Progenitor cell of endocrine pancreas (in vitro differentiated cells): ENCODE results near the gene VTA1. TPM values are rescaled to one million over a fixed set of nuclear protein-coding genes. Genes with fewer than 3 reads are reported as not detected.

Experiments used
- DNase-seq: peaks from one replicate; pipeline ENCODE4 v3.0.0; 2021; ENCODE audit warnings: low spot score; ENCODE audit not compliant: unreplicated experiment
- H3K27ac Mint-ChIP-seq: 2 replicates; pipeline ENCODE4 v1.8.0; 2021; ENCODE audit warnings: mild to moderate bottlenecking, moderate library complexity, mixed read lengths
- H3K27me3 Mint-ChIP-seq: 2 replicates; pipeline ENCODE4 v1.8.0; 2021; ENCODE audit warnings: mixed read lengths
- H3K36me3 Mint-ChIP-seq: 2 replicates; pipeline ENCODE4 v1.8.0; 2022; ENCODE audit warnings: mixed read lengths; ENCODE audit not compliant: insufficient read depth
- H3K4me1 Mint-ChIP-seq: 2 replicates; pipeline ENCODE4 v1.8.0; 2021; ENCODE audit warnings: low read depth, mixed read lengths
- H3K4me3 Mint-ChIP-seq: 2 replicates; pipeline ENCODE4 v1.8.0; 2021; ENCODE audit warnings: low read depth, mild to moderate bottlenecking, moderate library complexity, mixed read lengths
- H3K9me3 Mint-ChIP-seq: 2 replicates; pipeline ENCODE4 v1.8.0; 2021; ENCODE audit warnings: low read depth, mixed read lengths
- total RNA-seq: library from RNA; stranded (reverse); gene quantifications from 2 replicates; pipeline ENCODE4 v1.2.1, GENCODE V29; 2021
- TF ChIP-seq, protein P1 (sequence below): fragments of 200-600 bp; sonication (generic); IDR thresholded peaks from one replicate; pipeline ENCODE4 v1.5.0; 2021; ENCODE audit warnings: antibody characterized with exemption, mild to moderate bottlenecking; ENCODE audit not compliant: unreplicated experiment

The VTA1 gene
- total RNA-seq, 1 donor from 2014 or later = 49.6 TPM

DNA sequence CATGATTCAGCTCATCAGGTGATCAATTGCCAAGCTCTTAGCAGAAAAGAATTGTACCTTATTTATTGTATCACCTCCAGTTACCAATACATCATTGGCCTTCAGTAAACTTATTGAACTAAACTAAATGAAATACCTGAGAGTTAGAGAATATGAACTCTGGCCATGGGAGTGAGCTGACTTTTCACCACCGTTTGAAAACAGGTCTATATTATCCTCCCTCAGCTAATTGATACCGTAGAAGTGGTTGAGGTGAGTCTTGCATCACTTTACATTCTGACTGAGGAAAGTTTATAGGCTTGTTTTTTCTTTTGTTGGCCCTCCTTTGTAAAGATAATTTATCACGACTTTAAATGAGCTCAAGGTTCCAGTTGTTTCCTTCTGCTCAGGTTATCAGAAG, 102.2 kb downstream of the VTA1 start:
- H3K9me3 Mint-ChIP-seq = peaks cover 4% of the 10 kb centered on the region
- TF ChIP-seq, protein P1, sequence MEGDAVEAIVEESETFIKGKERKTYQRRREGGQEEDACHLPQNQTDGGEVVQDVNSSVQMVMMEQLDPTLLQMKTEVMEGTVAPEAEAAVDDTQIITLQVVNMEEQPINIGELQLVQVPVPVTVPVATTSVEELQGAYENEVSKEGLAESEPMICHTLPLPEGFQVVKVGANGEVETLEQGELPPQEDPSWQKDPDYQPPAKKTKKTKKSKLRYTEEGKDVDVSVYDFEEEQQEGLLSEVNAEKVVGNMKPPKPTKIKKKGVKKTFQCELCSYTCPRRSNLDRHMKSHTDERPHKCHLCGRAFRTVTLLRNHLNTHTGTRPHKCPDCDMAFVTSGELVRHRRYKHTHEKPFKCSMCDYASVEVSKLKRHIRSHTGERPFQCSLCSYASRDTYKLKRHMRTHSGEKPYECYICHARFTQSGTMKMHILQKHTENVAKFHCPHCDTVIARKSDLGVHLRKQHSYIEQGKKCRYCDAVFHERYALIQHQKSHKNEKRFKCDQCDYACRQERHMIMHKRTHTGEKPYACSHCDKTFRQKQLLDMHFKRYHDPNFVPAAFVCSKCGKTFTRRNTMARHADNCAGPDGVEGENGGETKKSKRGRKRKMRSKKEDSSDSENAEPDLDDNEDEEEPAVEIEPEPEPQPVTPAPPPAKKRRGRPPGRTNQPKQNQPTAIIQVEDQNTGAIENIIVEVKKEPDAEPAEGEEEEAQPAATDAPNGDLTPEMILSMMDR = no peak

DNA sequence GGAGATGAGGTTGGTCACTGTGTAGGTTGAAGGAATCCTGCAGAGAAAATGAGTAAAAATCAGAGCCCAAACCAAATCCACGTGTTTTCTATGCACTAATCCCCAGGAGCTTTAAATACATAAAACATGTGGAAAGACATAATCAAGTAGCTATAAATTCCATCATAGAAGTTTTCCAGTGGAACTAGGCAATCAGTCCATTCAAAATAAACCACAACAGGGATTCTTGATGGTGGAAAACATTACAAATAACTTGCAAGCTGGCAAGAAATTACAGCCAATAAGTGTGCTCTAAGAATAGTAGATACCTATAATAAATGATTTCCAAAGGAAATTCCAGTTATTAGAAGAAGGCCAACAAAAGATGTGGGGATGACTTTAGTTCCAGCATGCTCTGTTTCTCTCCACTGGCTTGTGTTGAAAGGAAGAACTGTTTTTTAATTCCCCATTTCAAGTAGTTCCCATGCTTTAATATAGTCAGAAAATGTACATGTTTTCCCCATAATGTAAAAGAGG, 104.9 kb downstream of the VTA1 start:
- TF ChIP-seq, protein P1 = no peak
- no peak for DNase-seq
- H3K27ac Mint-ChIP-seq = no peak overlapping the region
- no peaks in the 10 kb centered on the region for H3K27me3 Mint-ChIP-seq
- H3K9me3 Mint-ChIP-seq = peaks cover 3% of the 10 kb centered on the region
- H3K4me1 Mint-ChIP-seq = peaks cover 14% of the 10 kb centered on the region
- H3K4me3 Mint-ChIP-seq = no peak overlapping the region
- no peaks in the 10 kb centered on the region for H3K36me3 Mint-ChIP-seq

More for the DNA sequence above, 102.2 kb downstream of the VTA1 start:
- H3K4me3 Mint-ChIP-seq = no peak overlapping the region
- no peaks in the 10 kb centered on the region for H3K27me3 Mint-ChIP-seq
- no peak overlapping the region for H3K27ac Mint-ChIP-seq
- H3K4me1 Mint-ChIP-seq = no peaks in the 10 kb centered on the region
- DNase-seq = no peak
- H3K36me3 Mint-ChIP-seq = no peaks in the 10 kb centered on the region

DNA sequence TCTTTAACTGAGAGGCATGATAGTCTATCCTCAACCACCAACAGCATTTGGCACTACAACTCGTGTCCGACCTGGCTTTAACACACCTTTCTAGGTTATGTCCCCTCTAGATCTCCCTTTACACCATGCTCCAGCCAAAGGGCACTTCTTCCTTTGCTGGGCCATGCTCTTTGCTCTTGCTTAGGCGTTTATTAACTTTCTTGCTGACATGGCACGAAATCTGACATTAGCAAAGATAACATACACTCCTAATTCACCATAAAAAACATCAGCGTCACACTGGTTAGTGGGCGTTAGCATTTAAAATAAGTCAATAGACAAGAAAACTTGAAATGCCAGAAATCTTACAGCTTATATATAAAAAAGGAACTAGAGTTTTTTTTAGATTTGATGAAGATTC, 107.5 kb downstream of the VTA1 start:
- no peaks in the 10 kb centered on the region for H3K36me3 Mint-ChIP-seq
- TF ChIP-seq, protein P1 = no peak
- no peak for DNase-seq
- peaks cover 3% of the 10 kb centered on the region for H3K9me3 Mint-ChIP-seq
- H3K4me3 Mint-ChIP-seq = no peak overlapping the region
- H3K4me1 Mint-ChIP-seq = peaks cover 14% of the 10 kb centered on the region
- no peak overlapping the region for H3K27ac Mint-ChIP-seq
- H3K27me3 Mint-ChIP-seq = no peaks in the 10 kb centered on the region

DNA sequence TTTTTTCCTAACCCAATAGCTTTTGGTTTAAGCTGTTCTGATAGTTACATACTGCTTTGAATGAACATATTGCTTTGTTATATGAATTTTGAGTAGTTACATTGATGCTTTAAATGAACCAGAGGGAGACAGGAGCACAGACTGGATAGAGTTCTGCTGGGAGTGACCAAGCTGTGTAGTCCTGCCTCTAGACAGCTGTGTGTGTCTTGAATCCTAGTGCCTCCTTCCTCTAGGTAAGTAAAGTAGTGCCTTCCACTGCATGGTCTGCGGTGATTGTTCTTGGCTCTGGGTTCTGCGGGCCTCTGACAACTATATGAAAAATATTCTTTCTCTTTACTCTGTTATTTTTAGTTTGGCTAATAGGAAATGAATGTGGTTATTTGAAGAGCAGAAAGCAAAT, 108.7 kb downstream of the VTA1 start:
- no peak for DNase-seq
- no peaks in the 10 kb centered on the region for H3K36me3 Mint-ChIP-seq
- H3K9me3 Mint-ChIP-seq = peaks cover 3% of the 10 kb centered on the region
- TF ChIP-seq, protein P1 = no peak
- H3K4me3 Mint-ChIP-seq = no peak overlapping the region
- H3K27ac Mint-ChIP-seq = no peak overlapping the region
- H3K27me3 Mint-ChIP-seq = no peaks in the 10 kb centered on the region
- H3K4me1 Mint-ChIP-seq = peaks cover 14% of the 10 kb centered on the region

DNA sequence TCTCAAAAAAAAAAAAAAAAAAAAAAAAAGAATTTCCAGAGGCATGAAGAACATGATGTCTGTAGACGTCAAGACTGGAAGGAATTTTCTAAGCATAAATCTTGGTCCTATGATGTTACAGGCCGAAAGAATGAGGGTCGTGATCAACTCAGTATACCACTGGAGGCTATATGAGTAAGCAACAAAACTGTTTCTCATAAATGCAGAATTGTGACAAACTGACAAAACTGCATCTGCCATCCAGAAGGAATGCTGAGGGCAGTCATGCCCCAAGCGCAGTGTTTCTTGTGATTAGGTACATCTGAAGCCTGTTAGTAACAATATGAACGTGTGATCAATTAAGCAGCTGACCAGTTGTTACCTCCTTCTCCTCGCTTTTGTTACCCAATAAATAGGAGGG, 111.2 kb downstream of the VTA1 start:
- TF ChIP-seq, protein P1 = no peak
- Mint-ChIP-seq H3K36me3 (no peaks in the 10 kb centered on the region), H3K4me3 (no peak overlapping the region), H3K4me1 (peaks cover 14% of the 10 kb centered on the region), H3K27ac (no peak overlapping the region), H3K27me3 (no peaks in the 10 kb centered on the region), H3K9me3 (peaks cover 3% of the 10 kb centered on the region)
- DNase-seq = no peak
